ENCODE measurements around the gene SURF2. TPM values are rescaled to one million over a fixed set of nuclear protein-coding genes. Genes with fewer than 3 reads are reported as not detected.
A peak's percentile ranks its signal among the peaks of the same experiment; 100 is the strongest.

The SURF2 gene
- total and polyA plus RNA-seq, 9 of the 15 experiments (the other 6 are each of a cell fraction or from before 2014, with no cell fraction given): 5.5 to 82.5 (median 21.3) TPM

DNA sequence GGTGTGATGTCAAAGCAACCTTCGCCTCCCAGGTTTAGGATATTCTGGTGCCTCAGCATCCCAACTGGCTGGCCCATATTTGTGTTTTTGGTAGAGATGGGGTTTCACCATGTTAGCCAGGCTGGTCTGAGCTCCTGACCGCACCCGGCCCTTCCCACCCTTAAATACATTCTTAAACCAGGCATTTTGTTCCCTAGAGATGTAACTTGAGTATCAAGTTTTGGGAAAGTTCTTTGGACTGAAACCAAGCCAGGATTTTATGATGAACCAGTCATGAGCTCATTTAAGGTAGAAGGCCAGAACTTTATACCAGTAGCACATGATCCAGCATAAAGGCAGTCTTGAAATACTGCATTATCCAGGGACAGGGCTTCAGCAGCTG lies 4.8 kb upstream of the SURF2 start:
- Histone ChIP-seq H3K4me3 (no peak overlapping the region), H3K36me3 (ENCODE audit: control insufficient read depth, insufficient read depth, low read length) (peaks cover 57% of the 10 kb centered on the region), H3K27ac (ENCODE audit: extremely low read depth, low read depth, low read length) (peak overlapping the region; percentile 34; the same call in 1 of the 3 replicates), H3K9me3 (replicated peaks; ENCODE audit: control insufficient read depth, insufficient read depth, low read depth, low read length) (no peaks in the 10 kb centered on the region), H3K9ac (ENCODE audit: insufficient read depth in 1 of 2, low read depth in 2 of 2, low read length in 2 of 2) (no peak overlapping the region), H3K27me3 (ENCODE audit: control insufficient read depth in 2 of 2, insufficient read depth in 2 of 2, low read length in 2 of 2) (no peaks in the 10 kb centered on the region), H2AFZ (ENCODE audit: low read depth, low read length) (no peak overlapping the region), H3K79me2 (ENCODE audit: control insufficient read depth, insufficient read depth, low read length) (peaks cover 60% of the 10 kb centered on the region), H4K20me1 (replicated peaks; ENCODE audit: control insufficient read depth, insufficient read depth, low read length) (peaks cover 30% of the 10 kb centered on the region), H3K4me2 (ENCODE audit: insufficient read depth, low read length) (peak overlapping the region; percentile 3; the same call in 1 of the 2 replicates), H3K9me1 (ENCODE audit: control insufficient read depth, insufficient read depth, low read length) (peaks cover 3% of the 10 kb centered on the region), H3K4me1 (replicated peaks in 1 of 2; ENCODE audit: control insufficient read depth in 2 of 2, insufficient read depth in 2 of 2, low read length in 2 of 2) (peaks cover 13 to 30% of the 10 kb centered on the region in 2 experiments; a peak in 4 of 5 replicates)
- BruUV-seq (replicated peaks): no TSS peak
- ChIA-PET CTCF (ENCODE audit: low intra/inter-chr PET ratio) (no interaction called here), POLR2A (interaction anchor here (0.8 to 7.4 kb wide), 12 partner anchors 8 to 190 kb away, joined by 3 to 33 read pairs (median 5); partner anchors contain the start of gene STKLD1)
- 0 out of 2 replicates have a peak, but pooled peaks have one; percentile 4 for TF ChIP-seq RBFOX2 (IDR thresholded peaks at IDR 0.05; ENCODE audit: low read depth, low read length)
- TF ChIP-seq, protein P1, sequence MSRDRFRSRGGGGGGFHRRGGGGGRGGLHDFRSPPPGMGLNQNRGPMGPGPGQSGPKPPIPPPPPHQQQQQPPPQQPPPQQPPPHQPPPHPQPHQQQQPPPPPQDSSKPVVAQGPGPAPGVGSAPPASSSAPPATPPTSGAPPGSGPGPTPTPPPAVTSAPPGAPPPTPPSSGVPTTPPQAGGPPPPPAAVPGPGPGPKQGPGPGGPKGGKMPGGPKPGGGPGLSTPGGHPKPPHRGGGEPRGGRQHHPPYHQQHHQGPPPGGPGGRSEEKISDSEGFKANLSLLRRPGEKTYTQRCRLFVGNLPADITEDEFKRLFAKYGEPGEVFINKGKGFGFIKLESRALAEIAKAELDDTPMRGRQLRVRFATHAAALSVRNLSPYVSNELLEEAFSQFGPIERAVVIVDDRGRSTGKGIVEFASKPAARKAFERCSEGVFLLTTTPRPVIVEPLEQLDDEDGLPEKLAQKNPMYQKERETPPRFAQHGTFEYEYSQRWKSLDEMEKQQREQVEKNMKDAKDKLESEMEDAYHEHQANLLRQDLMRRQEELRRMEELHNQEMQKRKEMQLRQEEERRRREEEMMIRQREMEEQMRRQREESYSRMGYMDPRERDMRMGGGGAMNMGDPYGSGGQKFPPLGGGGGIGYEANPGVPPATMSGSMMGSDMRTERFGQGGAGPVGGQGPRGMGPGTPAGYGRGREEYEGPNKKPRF (IDR thresholded peaks at IDR 0.05; ENCODE audit: low read depth, low read length): no peak
- TF ChIP-seq ELF1 (tag; IDR thresholded peaks at IDR 0.05): no peak
- TF ChIP-seq ESRRA (IDR thresholded peaks at IDR 0.05; ENCODE audit: borderline replicate concordance, low read depth): no peak
- no peak for TF ChIP-seq DDX20 (tag; IDR thresholded peaks at IDR 0.05; ENCODE audit: low read depth)
- TF ChIP-seq, protein P2, sequence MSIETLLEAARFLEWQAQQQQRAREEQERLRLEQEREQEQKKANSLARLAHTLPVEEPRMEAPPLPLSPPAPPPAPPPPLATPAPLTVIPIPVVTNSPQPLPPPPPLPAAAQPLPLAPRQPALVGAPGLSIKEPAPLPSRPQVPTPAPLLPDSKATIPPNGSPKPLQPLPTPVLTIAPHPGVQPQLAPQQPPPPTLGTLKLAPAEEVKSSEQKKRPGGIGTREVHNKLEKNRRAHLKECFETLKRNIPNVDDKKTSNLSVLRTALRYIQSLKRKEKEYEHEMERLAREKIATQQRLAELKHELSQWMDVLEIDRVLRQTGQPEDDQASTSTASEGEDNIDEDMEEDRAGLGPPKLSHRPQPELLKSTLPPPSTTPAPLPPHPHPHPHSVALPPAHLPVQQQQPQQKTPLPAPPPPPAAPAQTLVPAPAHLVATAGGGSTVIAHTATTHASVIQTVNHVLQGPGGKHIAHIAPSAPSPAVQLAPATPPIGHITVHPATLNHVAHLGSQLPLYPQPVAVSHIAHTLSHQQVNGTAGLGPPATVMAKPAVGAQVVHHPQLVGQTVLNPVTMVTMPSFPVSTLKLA (conservative IDR thresholded peaks at IDR 0.05): peak in 1 of 2 experiments; percentile 17; a peak in 1 of 4 replicates
- FAIRE-seq (no peak), ATAC-seq (no peak), DNase-seq (ENCODE audit: extremely low read depth in 1 of 4, low spot score in 3 of 4) (no peak)
- 92% methylated on average over 3 of the region's 3 CpGs for WGBS (ENCODE audit: insufficient coverage, low coverage, missing lambda C conversion rate)
- intact Hi-C loops (cut with micrococcal nuclease) (no loop called here), in situ Hi-C loops (cut with MboI) (no loop called here)
